Measurements from ENCODE around the gene MVB12A. TPM values are rescaled to one million over a fixed set of nuclear protein-coding genes. Genes with fewer than 3 reads are reported as not detected.

The MVB12A gene
- total and polyA plus RNA-seq, 2 of the 4 experiments (the other 2 are of a cell fraction), result 13.8 to 43.9 TPM

GRCh38 chr19:17460372-17461230 is 40.8 kb downstream of the MVB12A start, which contains the start of gene NXNL1:
Gene NXNL1 (minus strand): TSS chr19:17460926. CDS start chr19:17460869, 57 bp downstream.
- no peak for DNase-seq
- Histone ChIP-seq H3K9me1 (ENCODE audit: insufficient read depth, low read length) (no peaks in the 10 kb centered on the region), H3K36me3 (ENCODE audit: control insufficient read depth, insufficient read depth, low read length) (no peaks in the 10 kb centered on the region), H2BK120ac (ENCODE audit: low read depth, low read length) (no peak within 1 kb of the TSS), H3K23ac (ENCODE audit: low read depth, low read length) (no peak within 1 kb of the TSS), H3K9me3 (ENCODE audit: control insufficient read depth, insufficient read depth, low read length) (no peaks in the 10 kb centered on the region), H4K8ac (ENCODE audit: low read depth in 2 of 2, low read length in 2 of 2) (no peak within 1 kb of the TSS), H3K79me1 (ENCODE audit: low read depth in 1 of 2, low read length in 2 of 2) (no peaks in the 10 kb centered on the region), H3K4me2 (ENCODE audit: low read depth, low read length) (no peak within 1 kb of the TSS), H3K9ac (ENCODE audit: low read depth, low read length) (no peak within 1 kb of the TSS), H2AFZ (replicated peaks; ENCODE audit: low read length, poor library complexity) (peak within 1 kb of the TSS; percentile 3), H3K27ac (ENCODE audit: insufficient read depth, low read length) (no peak within 1 kb of the TSS), H2BK15ac (ENCODE audit: low read depth, low read length) (no peak within 1 kb of the TSS), H2AK5ac (ENCODE audit: low read depth, low read length) (no peak within 1 kb of the TSS), H4K5ac (ENCODE audit: low read depth, low read length) (no peak within 1 kb of the TSS), H3K4me1 (ENCODE audit: control insufficient read depth, insufficient read depth, low read length) (no peaks in the 10 kb centered on the region; the same call in 1 of the 2 replicates), H3K18ac (ENCODE audit: low read depth, low read length) (no peak within 1 kb of the TSS), H3K27me3 (ENCODE audit: control insufficient read depth, insufficient read depth, low read length) (peaks cover 31% of the 10 kb centered on the region), H4K91ac (ENCODE audit: insufficient read depth, low read depth, low read length) (no peak within 1 kb of the TSS), H2BK20ac (ENCODE audit: low read depth, low read length) (no peak within 1 kb of the TSS), H3K14ac (replicated peaks; ENCODE audit: low read depth, low read length) (no peak within 1 kb of the TSS), H3K4ac (ENCODE audit: low read depth, low read length) (no peak within 1 kb of the TSS), H2AK9ac (replicated peaks; ENCODE audit: low read depth, low read length, poor library complexity) (peak within 1 kb of the TSS; percentile 24), H2BK5ac (ENCODE audit: low read depth, low read length, poor library complexity, severe bottlenecking) (no peak within 1 kb of the TSS), H3K4me3 (ENCODE audit: insufficient read depth, low read depth, low read length) (no peak within 1 kb of the TSS), H3K56ac (ENCODE audit: extremely low read depth, insufficient read depth, low read length) (no peak within 1 kb of the TSS), H4K20me1 (ENCODE audit: insufficient read depth, low read length) (no peaks in the 10 kb centered on the region; the same call in 1 of the 2 replicates)
- POLR2A ChIA-PET (ENCODE audit: unreplicated experiment), result no interaction called here
- CTCF ChIA-PET, result interaction anchor here (0.6 kb wide), 1 partner anchor 19 kb away, joined by 4 read pairs; no protein-coding TSS in a partner anchor
- in situ Hi-C loops (cut with MboI; ENCODE audit: low sequenced_read_pairs) (no loop called here), dilution Hi-C loops (cut with HindIII; ENCODE audit: low sequenced_read_pairs, unreplicated experiment) (no loop called here), intact Hi-C loops (cut with micrococcal nuclease) (no loop called here)
- TF ChIP-seq CTCF (conservative IDR thresholded peaks at IDR 0.05; ENCODE audit: low read depth, low read length) (no peak), RAD21 (IDR thresholded peaks at IDR 0.05; ENCODE audit: low read length) (no peak), RCOR1 (IDR thresholded peaks at IDR 0.05; ENCODE audit: insufficient replicate concordance, low read length) (no peak), USF2 (IDR thresholded peaks at IDR 0.05; ENCODE audit: low read depth, low read length) (no peak)
- no peak for ATAC-seq (ENCODE audit: low read depth)
- no TSS peak for BruUV-seq (replicated peaks)
- 67% methylated on average over 21 of the region's 26 CpGs; no CpG with 5 or more reads in 1 of the 2 experiments for WGBS, 2 experiments (ENCODE audit: extremely low coverage in 2 of 2, insufficient read length in 1 of 2)
